HG03571 (cell line): ENCODE data around the gene NEK5.
A peak's percentile ranks its signal among the peaks of the same experiment; 100 is the strongest.

Source experiments
- ATAC-seq: cut with Tn5 transposase; IDR thresholded peaks from one replicate; pipeline ENCODE4 v1.9.1; 2021; ENCODE audit not compliant: unreplicated experiment

NEK5 gene

DNA sequence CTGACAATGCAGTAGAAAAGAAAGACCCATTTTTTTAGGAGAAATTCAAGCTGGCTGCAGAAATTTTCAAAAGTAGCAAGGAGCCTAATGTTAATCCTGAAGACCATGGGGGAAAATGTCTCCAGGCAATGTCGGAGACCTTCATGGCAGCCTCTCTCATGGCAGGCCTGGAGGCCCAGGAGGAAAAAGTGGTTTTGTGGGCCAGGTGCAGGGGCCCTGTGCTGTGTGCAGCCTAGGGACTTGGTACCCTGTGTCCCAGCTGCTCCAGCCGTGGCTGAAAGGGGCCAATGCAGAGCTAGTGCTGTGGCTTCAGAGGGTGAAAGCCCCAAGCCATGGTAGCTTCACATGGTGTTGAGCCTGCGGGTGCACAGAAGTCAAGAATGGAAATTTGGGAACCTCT is 112.6 kb downstream of the NEK5 start:
- ATAC-seq = no peak

DNA sequence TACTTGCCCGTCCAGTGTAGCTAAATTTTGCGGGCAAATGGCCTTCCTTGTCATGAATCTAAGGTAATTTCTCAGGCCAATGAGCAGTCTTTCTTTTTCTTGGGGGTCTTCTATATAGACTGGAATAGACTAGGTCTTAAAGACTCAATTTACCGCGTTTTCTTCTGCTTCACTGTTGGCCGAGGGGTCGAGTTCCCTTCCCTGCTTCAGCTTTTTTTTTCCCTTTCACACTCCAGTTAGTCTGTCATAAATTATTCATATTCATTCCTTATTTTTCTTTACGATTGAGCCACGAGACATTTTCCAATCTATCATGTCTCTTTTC is 116.4 kb downstream of the NEK5 start:
- no peak for ATAC-seq

GRCh38 chr13:52011632-52012511 is 117.0 kb downstream of the NEK5 start, which contains the start of gene ALG11:
TSS of gene ALG11 (plus strand) at chr13:52012398. CDS start at chr13:52012419, 21 bp downstream.
- peak; percentile 100 for ATAC-seq

GRCh38 chr13:52010890-52011631 is 117.8 kb downstream of the NEK5 start, which contains the start of gene ATP7B:
TSS of gene ATP7B (minus strand) at chr13:52011450. CDS start at chr13:52011337, 113 bp downstream.
- ATAC-seq = peak; percentile 2

- ATAC-seq = no peak
Observed at GRCh38 chr13:52009946-52010345, 118.9 kb downstream of the NEK5 start.

GRCh38 chr13:52006523-52007245 is 122.2 kb downstream of the NEK5 start:
- no peak for ATAC-seq

GRCh38 chr13:52005841-52006522 is 122.9 kb downstream of the NEK5 start:
- ATAC-seq = no peak

GRCh38 chr13:52004511-52005170 is 124.2 kb downstream of the NEK5 start:
- no peak for ATAC-seq

DNA sequence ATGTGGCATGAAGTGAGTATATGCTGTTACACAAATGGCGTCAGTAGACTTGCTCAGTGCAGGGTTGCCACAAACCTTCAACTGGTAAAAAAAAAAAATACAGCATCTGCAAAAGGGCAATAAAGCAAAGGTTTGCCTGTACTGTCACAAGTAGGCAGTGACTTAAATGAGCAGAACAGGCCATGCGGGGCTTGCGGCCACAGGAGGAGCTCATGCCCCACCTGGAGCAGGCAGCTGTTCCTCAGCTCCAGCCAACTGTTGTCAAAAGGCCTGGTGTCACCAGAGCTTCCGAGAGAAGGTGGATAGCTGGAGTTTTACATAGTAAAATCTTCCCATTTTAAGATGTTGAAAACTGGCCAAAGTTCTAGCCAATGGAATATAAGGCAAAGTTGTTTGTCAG is 125.3 kb downstream of the NEK5 start:
- no peak for ATAC-seq

DNA sequence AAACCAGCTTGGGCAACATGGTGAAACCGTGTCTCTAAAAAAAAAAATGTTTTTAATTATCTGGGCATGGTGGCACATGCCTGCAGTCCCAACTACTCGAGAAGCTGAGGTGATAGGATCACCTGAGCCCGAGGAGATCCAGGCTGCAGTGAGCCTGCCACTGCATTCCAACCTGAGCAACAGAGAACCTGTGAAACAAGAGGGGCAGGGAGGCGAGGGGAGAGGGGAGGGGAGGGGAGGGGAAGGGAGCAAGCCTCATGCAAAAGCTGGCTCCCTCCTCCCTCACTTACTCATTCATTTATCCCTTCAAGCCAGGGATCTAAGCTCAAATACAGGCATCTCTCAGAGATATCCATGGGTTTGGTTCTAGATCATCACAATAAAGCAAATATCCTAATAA is 126.5 kb downstream of the NEK5 start:
- no peak for ATAC-seq

- ATAC-seq = peak; percentile 85
Observed at GRCh38 chr13:52001120-52001731, 127.6 kb downstream of the NEK5 start.

GRCh38 chr13:51999921-52000320 is 129.0 kb downstream of the NEK5 start:
- ATAC-seq = no peak

DNA sequence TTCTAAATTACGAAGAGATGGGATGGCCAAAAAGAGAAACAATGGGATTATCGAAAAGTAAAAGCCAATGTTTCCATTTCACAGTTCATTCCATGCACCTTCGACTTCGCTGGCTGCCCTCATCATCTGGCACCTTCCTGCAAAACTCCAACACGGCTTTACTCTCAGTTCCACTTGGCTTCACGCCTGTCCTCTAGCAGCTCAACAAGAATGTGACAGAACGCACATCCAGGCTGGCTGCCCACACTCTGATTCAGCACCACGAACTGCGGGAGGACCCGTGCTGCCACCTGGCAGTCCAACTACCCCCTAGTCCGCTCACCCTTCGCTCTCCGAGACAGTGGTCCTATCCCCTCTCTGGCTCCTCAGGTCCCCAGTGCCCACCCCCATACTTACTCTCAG is 129.4 kb downstream of the NEK5 start:
- ATAC-seq = no peak

DNA sequence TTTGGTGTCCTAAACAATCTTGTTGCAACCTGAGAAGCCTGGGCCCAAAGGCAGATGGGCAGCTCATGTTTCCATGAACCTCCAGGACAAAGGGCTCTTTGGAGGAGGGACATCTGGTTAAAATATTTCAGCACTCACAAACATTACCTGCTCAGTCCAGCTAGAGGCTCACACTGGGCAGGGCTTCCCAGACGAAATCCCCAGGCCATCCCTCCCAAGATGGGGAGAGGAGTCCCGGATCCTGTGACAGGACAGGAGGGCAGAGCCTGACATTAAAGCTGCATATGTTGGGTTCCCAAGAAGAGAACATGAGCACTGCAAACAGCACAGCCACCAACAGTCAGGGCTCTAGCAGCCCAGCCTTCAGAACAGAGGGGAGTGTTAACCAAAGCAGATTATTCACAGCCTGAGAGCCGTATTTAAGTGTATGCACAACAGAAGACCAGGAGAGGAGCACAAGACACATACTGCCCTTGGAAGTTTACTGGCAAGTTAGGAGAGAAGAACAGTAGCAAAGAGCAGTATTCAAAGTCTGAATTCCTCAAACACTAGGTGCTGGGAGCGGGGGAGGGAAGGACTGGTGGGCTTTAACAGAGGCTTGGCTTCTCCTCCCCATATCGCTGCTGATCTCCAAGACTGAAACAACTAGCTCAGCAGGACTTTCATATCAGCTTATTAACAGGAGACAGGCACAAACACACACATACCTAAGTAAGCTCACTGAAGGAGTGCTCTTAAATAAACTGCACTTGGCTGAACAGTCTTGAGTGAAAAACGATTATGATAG is 130.0 kb downstream of the NEK5 start:
- no peak for ATAC-seq

DNA sequence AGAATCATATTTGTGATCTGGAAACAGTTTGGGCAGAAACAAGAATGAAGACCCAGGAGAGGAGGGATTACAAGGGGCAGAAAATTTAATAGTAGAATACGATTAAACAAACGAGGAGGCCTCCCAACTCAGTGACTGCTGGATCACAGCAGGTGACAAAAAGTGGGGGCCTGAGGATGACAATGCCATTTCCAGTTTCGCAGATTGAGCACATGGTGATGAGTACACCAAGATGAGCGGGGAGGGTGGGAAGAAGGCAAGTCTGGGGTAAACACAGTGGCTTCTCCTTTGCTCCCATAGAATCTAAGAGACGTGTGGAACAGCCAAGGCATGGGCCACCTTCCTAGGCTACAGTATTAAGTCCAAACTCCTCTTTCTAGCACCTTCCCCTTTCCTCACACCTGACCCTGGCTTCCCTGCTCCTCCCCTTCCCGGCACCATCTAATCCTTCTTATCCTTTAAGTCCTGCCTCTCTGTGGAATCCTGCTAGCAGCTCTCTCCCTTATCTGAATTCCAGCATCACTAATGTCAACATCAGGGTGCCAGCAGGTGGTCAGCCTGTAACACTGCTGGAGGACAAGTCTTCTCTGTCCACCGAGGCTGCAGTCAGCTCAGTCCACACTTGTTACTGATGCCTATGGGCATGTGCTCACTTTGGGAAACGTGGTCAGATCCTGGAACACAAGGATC is 131.1 kb downstream of the NEK5 start:
- no peak for ATAC-seq

DNA sequence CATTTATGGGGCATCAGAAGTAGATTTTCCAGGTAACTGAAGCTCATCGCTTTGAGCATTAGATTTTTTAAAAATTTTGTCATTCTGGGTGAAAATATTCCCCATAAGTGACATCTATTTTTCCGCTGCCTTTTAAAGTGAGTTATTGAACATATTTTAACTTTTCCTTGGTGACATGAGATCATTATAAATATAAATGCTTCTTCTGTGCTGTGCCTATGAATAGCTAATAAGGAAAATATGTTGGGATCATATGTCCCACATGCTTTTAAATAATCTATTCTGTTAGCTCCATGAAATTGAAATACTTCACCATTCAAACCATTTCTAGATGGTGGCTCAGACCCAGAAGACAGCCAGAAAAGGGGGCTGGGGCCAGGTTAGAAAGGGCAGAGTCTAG is 131.7 kb downstream of the NEK5 start:
- no peak for ATAC-seq

- no peak for ATAC-seq
Observed at GRCh38 chr13:51996641-51997040, 132.2 kb downstream of the NEK5 start.

DNA sequence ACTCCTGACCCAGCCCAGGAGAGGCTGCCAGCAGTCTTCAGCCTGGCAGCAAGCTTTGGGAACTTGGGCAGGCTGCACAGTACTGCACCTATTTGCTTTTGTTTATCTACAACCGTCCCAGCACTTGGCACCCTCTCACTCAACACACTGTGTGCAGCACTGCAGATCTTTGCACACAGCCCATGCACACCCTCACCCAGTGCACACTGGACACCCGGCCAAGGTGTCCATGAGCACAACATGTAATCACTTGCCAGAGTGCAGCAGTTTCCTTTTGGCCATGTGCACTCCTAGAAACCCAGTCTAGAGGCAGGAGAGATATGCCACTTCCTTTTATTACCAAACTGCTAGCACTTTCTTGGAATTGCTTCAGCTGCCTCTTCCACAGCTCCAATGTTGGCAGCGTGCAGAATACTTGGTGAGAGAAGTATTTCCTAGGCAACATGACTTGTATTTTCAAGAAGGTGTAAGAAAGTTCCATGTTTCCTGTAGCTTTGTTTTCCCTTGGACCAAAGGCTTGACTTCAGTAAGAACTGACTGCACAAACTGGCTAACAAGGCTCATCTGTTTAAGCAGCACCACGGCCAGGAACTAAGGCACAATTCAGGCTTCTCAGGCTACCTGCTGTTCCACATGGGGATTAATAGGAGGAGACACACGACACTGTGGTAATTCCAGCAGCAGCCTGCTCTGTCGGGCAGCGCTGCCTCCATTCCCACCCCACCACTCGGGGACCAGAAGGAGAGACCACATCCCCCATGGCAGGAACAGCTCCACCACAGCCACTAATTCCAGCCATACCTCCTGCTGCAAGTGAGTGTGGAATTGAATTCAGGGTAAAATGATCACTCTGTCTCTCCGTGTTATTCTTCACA is 133.0 kb downstream of the NEK5 start:
- no peak for ATAC-seq
